GM12875 (cell line): ENCODE measurements around the gene ZGPAT.

Experiments
- H3K4me3 ChIP-seq: one replicate; pipeline ENCODE4 v1.5.1; 2011; ENCODE audit warnings: low read depth, low read length, control low read depth
- CTCF ChIP-seq: IDR thresholded peaks from 2 replicates; pipeline ENCODE4 v1.5.1; 2011; ENCODE audit warnings: low read depth, mild to moderate bottlenecking, control low read depth, inconsistent platforms, low read length, moderate library complexity, borderline replicate concordance; ENCODE audit not compliant: insufficient read depth

ZGPAT gene

DNA sequence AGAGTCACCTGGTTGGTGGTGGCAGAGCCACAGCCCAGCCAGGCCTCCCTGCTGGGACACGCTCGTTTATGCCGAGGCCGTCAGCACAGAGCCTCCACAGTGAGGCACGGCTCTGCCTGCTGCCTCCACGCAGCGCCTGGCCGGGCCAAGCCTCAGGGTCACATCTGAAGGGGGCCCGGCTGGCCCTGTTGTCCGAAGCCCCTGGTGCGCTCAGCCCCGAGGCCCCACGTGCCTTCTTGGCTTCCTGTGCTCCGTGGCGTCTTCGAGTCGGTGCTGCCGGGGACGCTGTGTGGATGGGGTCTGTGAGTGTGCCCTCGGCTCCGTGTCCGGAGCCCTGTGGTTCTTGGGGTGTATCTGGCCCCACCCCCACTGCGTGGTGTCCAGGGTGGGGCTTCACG is 21.7 kb upstream of the ZGPAT start:
- TF ChIP-seq CTCF: no peak
- no peak overlapping the region for H3K4me3 ChIP-seq

DNA sequence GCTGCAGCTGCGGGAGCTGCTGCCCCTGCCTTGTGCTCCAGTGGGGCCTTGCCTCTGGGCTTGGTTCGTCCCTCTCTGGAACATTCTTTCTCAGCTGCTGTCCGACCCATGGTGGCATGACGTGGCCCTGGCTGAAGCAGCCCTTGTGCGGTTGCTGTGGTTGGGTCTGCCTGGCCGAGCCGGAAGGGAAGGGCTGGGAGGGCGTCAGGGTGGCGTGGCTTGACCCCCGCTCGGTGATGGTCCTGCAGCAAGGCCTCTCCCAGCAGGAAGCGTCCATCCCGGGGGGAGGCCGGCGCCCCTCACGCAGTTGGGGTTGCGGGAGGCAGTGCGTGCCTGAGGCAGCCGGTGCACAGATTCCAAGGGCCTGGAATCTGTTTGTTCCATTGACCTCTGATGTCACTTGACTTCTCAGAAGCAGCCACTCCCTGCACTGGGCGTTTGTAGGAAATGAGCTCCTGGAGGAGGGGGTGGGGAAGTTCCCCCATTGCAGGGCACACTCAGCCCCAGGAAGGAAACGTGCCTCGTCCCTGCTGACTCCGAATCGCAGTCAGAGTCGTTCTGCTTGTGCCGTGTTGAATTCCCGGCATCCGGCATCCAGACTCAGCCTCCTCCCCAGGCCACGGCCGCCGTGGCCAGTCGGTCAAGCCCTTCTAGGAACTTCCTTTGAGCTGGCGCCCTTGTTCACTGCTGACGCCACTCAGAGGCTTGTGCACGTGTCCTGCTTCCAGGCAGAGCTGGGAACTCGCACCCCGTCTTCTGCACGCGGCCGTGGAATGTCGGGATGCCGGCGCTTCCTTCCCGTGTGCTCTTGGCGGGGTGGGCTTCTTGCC is 21.1 kb upstream of the ZGPAT start:
- no peak for TF ChIP-seq CTCF
- no peak overlapping the region for H3K4me3 ChIP-seq

- TF ChIP-seq CTCF: no peak
Observed at GRCh38 chr20:63687419-63688178, 20.2 kb upstream of the ZGPAT start.

DNA sequence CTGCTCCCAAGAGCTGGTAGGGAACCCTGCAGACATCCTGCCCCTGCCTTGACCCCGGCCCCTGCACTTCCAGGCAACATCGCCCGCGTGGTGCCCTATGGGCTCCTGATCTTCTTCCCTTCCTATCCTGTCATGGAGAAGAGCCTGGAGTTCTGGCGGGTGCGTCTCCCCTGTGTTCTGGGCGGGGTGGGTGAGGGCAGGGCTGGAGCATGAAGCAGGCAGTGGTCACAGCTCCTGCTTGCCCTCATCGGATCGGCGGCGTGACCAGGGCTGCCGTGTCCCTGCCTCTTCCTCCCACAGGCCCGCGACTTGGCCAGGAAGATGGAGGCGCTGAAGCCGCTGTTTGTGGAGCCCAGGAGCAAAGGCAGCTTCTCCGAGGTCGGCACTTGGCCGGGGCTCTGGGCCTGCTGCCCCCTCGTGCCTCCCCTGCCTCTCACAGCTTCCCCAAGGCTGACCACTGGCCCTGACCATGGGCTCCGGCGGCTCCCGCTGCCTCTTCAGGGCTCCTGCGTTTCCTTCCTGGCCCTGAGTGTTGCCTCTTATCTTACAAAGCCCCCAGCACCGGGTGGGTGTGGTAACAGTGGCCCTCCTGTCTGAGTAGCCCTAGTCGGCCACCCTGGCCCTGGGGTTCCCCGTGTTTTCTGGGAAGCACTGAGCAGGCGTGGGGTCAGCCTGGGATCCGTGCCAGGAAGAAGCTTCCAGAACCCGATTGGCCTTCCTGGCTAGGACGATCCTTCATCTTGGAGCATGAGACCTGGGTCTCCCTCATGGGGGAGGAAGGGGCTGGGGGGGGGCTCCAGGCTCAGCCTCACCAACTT is 19.4 kb upstream of the ZGPAT start:
- H3K4me3 ChIP-seq: no peak overlapping the region
- TF ChIP-seq CTCF: no peak

More at GRCh38 chr20:63687419-63688178, 20.2 kb upstream of the ZGPAT start:
- H3K4me3 ChIP-seq: no peak overlapping the region

- no peak overlapping the region for H3K4me3 ChIP-seq
Observed at GRCh38 chr20:63689046-63690002, 18.5 kb upstream of the ZGPAT start.

More at GRCh38 chr20:63689046-63690002, 18.5 kb upstream of the ZGPAT start:
- no peak for TF ChIP-seq CTCF
